Astrocyte (in vitro differentiated cells and primary cell): Measurements from ENCODE around the gene GPN3.

Experiments used
- EZH2 ChIP-seq: IDR thresholded peaks from 2 replicates; pipeline ENCODE4 v1.6.1; 2012; ENCODE audit warnings: mild to moderate bottlenecking, low read length, inconsistent platforms; ENCODE audit not compliant: insufficient read depth
- TF ChIP-seq, protein P1 (sequence below): IDR thresholded peaks from 2 replicates; pipeline ENCODE4 v1.5.1; 2011; ENCODE audit warnings: low read depth, mild to moderate bottlenecking, inconsistent platforms, low read length, moderate library complexity; ENCODE audit not compliant: insufficient read depth

- no peak for TF ChIP-seq EZH2
- TF ChIP-seq, protein P1, sequence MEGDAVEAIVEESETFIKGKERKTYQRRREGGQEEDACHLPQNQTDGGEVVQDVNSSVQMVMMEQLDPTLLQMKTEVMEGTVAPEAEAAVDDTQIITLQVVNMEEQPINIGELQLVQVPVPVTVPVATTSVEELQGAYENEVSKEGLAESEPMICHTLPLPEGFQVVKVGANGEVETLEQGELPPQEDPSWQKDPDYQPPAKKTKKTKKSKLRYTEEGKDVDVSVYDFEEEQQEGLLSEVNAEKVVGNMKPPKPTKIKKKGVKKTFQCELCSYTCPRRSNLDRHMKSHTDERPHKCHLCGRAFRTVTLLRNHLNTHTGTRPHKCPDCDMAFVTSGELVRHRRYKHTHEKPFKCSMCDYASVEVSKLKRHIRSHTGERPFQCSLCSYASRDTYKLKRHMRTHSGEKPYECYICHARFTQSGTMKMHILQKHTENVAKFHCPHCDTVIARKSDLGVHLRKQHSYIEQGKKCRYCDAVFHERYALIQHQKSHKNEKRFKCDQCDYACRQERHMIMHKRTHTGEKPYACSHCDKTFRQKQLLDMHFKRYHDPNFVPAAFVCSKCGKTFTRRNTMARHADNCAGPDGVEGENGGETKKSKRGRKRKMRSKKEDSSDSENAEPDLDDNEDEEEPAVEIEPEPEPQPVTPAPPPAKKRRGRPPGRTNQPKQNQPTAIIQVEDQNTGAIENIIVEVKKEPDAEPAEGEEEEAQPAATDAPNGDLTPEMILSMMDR, result no peak
These were observed at the start of gene GPN3, which contains the start of gene FAM216A for GRCh38 chr12:110468214-110469048.
